Measurements from ENCODE around the gene ISLR.

The ISLR gene

GRCh38 chr15:74214324-74215021 is 41.0 kb downstream of the ISLR start:
- no peak overlapping the region for H3K9ac ChIP-seq (ENCODE audit: low read depth in 1 of 2, low read length in 2 of 2)
- no peak overlapping the region for H3K27ac ChIP-seq (ENCODE audit: low read depth in 2 of 2, low read length in 2 of 2)
- no peaks in the 10 kb centered on the region for H3K27me3 ChIP-seq (ENCODE audit: control insufficient read depth in 2 of 2, insufficient read depth in 2 of 2, low read length in 2 of 2)
- no peaks in the 10 kb centered on the region for H3K9me3 ChIP-seq (ENCODE audit: control insufficient read depth in 2 of 2, low read length in 2 of 2)
- no peaks in the 10 kb centered on the region for H3K4me1 ChIP-seq (ENCODE audit: control insufficient read depth in 2 of 2, insufficient read depth in 2 of 2, low read length in 2 of 2)
- no peak overlapping the region for H3K4me3 ChIP-seq (ENCODE audit: low read length in 2 of 2)
- no peaks in the 10 kb centered on the region for H3K36me3 ChIP-seq (ENCODE audit: control insufficient read depth in 2 of 2, insufficient read depth in 2 of 2, low read length in 2 of 2)

- Histone ChIP-seq H3K4me3 (ENCODE audit: low read length in 2 of 2) (no peak overlapping the region), H3K4me1 (ENCODE audit: control insufficient read depth in 2 of 2, insufficient read depth in 2 of 2, low read length in 2 of 2) (no peaks in the 10 kb centered on the region), H3K27ac (ENCODE audit: low read depth in 2 of 2, low read length in 2 of 2) (no peak overlapping the region), H3K27me3 (ENCODE audit: control insufficient read depth in 2 of 2, insufficient read depth in 2 of 2, low read length in 2 of 2) (no peaks in the 10 kb centered on the region), H3K36me3 (ENCODE audit: control insufficient read depth in 2 of 2, insufficient read depth in 2 of 2, low read length in 2 of 2) (no peaks in the 10 kb centered on the region), H3K9me3 (ENCODE audit: control insufficient read depth in 2 of 2, low read length in 2 of 2) (no peaks in the 10 kb centered on the region), H3K9ac (ENCODE audit: low read depth in 1 of 2, low read length in 2 of 2) (no peak overlapping the region)
Measured at GRCh38 chr15:74215958-74216357, 42.4 kb downstream of the ISLR start.

GRCh38 chr15:74216949-74217348 is 43.4 kb downstream of the ISLR start:
- Histone ChIP-seq H3K36me3 (ENCODE audit: control insufficient read depth in 2 of 2, insufficient read depth in 2 of 2, low read length in 2 of 2) (no peaks in the 10 kb centered on the region), H3K4me3 (ENCODE audit: low read length in 2 of 2) (no peak overlapping the region), H3K27me3 (ENCODE audit: control insufficient read depth in 2 of 2, insufficient read depth in 2 of 2, low read length in 2 of 2) (no peaks in the 10 kb centered on the region), H3K27ac (ENCODE audit: low read depth in 2 of 2, low read length in 2 of 2) (no peak overlapping the region), H3K9me3 (ENCODE audit: control insufficient read depth in 2 of 2, low read length in 2 of 2) (no peaks in the 10 kb centered on the region), H3K9ac (ENCODE audit: low read depth in 1 of 2, low read length in 2 of 2) (no peak overlapping the region), H3K4me1 (ENCODE audit: control insufficient read depth in 2 of 2, insufficient read depth in 2 of 2, low read length in 2 of 2) (peaks cover 2 to 3% of the 10 kb centered on the region in 2 donors)

- H3K9me3 ChIP-seq (ENCODE audit: control insufficient read depth in 2 of 2, low read length in 2 of 2): no peaks in the 10 kb centered on the region
- no peak overlapping the region for H3K27ac ChIP-seq (ENCODE audit: low read depth in 2 of 2, low read length in 2 of 2)
- H3K4me1 ChIP-seq (ENCODE audit: control insufficient read depth in 2 of 2, insufficient read depth in 2 of 2, low read length in 2 of 2): peaks cover 3 to 6% of the 10 kb centered on the region in 2 donors
- no peak overlapping the region for H3K9ac ChIP-seq (ENCODE audit: low read depth in 1 of 2, low read length in 2 of 2)
- peaks cover 0 to 3% of the 10 kb centered on the region in 2 donors for H3K27me3 ChIP-seq (ENCODE audit: control insufficient read depth in 2 of 2, insufficient read depth in 2 of 2, low read length in 2 of 2)
- H3K4me3 ChIP-seq (ENCODE audit: low read length in 2 of 2): no peak overlapping the region
- no peaks in the 10 kb centered on the region for H3K36me3 ChIP-seq (ENCODE audit: control insufficient read depth in 2 of 2, insufficient read depth in 2 of 2, low read length in 2 of 2)
Measured at GRCh38 chr15:74217907-74218885, 44.7 kb downstream of the ISLR start.

- Histone ChIP-seq H3K27me3 (ENCODE audit: control insufficient read depth in 2 of 2, insufficient read depth in 2 of 2, low read length in 2 of 2) (peaks cover 0 to 6% of the 10 kb centered on the region in 2 donors), H3K4me1 (ENCODE audit: control insufficient read depth in 2 of 2, insufficient read depth in 2 of 2, low read length in 2 of 2) (peaks cover 3 to 7% of the 10 kb centered on the region in 2 donors), H3K36me3 (ENCODE audit: control insufficient read depth in 2 of 2, insufficient read depth in 2 of 2, low read length in 2 of 2) (no peaks in the 10 kb centered on the region), H3K27ac (ENCODE audit: low read depth in 2 of 2, low read length in 2 of 2) (no peak overlapping the region), H3K4me3 (ENCODE audit: low read length in 2 of 2) (no peak overlapping the region), H3K9ac (ENCODE audit: low read depth in 1 of 2, low read length in 2 of 2) (no peak overlapping the region), H3K9me3 (ENCODE audit: control insufficient read depth in 2 of 2, low read length in 2 of 2) (no peaks in the 10 kb centered on the region)
Measured at GRCh38 chr15:74220475-74221248, 47.2 kb downstream of the ISLR start.

- Histone ChIP-seq H3K36me3 (ENCODE audit: control insufficient read depth in 2 of 2, insufficient read depth in 2 of 2, low read length in 2 of 2) (no peaks in the 10 kb centered on the region), H3K4me3 (ENCODE audit: low read length in 2 of 2) (no peak overlapping the region), H3K9ac (ENCODE audit: low read depth in 1 of 2, low read length in 2 of 2) (no peak overlapping the region), H3K27me3 (ENCODE audit: control insufficient read depth in 2 of 2, insufficient read depth in 2 of 2, low read length in 2 of 2) (peaks cover 0 to 6% of the 10 kb centered on the region in 2 donors), H3K9me3 (ENCODE audit: control insufficient read depth in 2 of 2, low read length in 2 of 2) (no peaks in the 10 kb centered on the region), H3K27ac (ENCODE audit: low read depth in 2 of 2, low read length in 2 of 2) (no peak overlapping the region), H3K4me1 (ENCODE audit: control insufficient read depth in 2 of 2, insufficient read depth in 2 of 2, low read length in 2 of 2) (peaks cover 3 to 7% of the 10 kb centered on the region in 2 donors)
Measured at GRCh38 chr15:74221399-74222239, 48.1 kb downstream of the ISLR start.

GRCh38 chr15:74222240-74223119 is 49.0 kb downstream of the ISLR start:
- Histone ChIP-seq H3K27me3 (ENCODE audit: control insufficient read depth in 2 of 2, insufficient read depth in 2 of 2, low read length in 2 of 2) (peaks cover 0 to 6% of the 10 kb centered on the region in 2 donors), H3K36me3 (ENCODE audit: control insufficient read depth in 2 of 2, insufficient read depth in 2 of 2, low read length in 2 of 2) (no peaks in the 10 kb centered on the region), H3K9me3 (ENCODE audit: control insufficient read depth in 2 of 2, low read length in 2 of 2) (no peaks in the 10 kb centered on the region), H3K4me1 (ENCODE audit: control insufficient read depth in 2 of 2, insufficient read depth in 2 of 2, low read length in 2 of 2) (peaks cover 3 to 7% of the 10 kb centered on the region in 2 donors), H3K4me3 (ENCODE audit: low read length in 2 of 2) (no peak overlapping the region), H3K9ac (ENCODE audit: low read depth in 1 of 2, low read length in 2 of 2) (no peak overlapping the region), H3K27ac (ENCODE audit: low read depth in 2 of 2, low read length in 2 of 2) (no peak overlapping the region)

- Histone ChIP-seq H3K9ac (ENCODE audit: low read depth in 1 of 2, low read length in 2 of 2) (no peak overlapping the region), H3K4me3 (ENCODE audit: low read length in 2 of 2) (no peak overlapping the region), H3K27me3 (ENCODE audit: control insufficient read depth in 2 of 2, insufficient read depth in 2 of 2, low read length in 2 of 2) (peaks cover 0 to 6% of the 10 kb centered on the region in 2 donors), H3K27ac (ENCODE audit: low read depth in 2 of 2, low read length in 2 of 2) (no peak overlapping the region), H3K9me3 (ENCODE audit: control insufficient read depth in 2 of 2, low read length in 2 of 2) (no peaks in the 10 kb centered on the region), H3K4me1 (ENCODE audit: control insufficient read depth in 2 of 2, insufficient read depth in 2 of 2, low read length in 2 of 2) (peaks cover 9 to 18% of the 10 kb centered on the region in 2 donors), H3K36me3 (ENCODE audit: control insufficient read depth in 2 of 2, insufficient read depth in 2 of 2, low read length in 2 of 2) (no peaks in the 10 kb centered on the region)
Measured at GRCh38 chr15:74225928-74226327, 52.4 kb downstream of the ISLR start.
